Progenitor cell of endocrine pancreas (in vitro differentiated cells): ENCODE results near the gene CD14. TPM values are rescaled to one million over a fixed set of nuclear protein-coding genes. Genes with fewer than 3 reads are reported as not detected.

Experiments
- DNase-seq: peaks from one replicate; pipeline ENCODE4 v3.0.0; 2021; ENCODE audit warnings: low spot score; ENCODE audit not compliant: unreplicated experiment
- H3K27ac Mint-ChIP-seq: 2 replicates; pipeline ENCODE4 v1.8.0; 2021; ENCODE audit warnings: mild to moderate bottlenecking, moderate library complexity, mixed read lengths
- H3K27me3 Mint-ChIP-seq: 2 replicates; pipeline ENCODE4 v1.8.0; 2021; ENCODE audit warnings: mixed read lengths
- H3K36me3 Mint-ChIP-seq: 2 replicates; pipeline ENCODE4 v1.8.0; 2022; ENCODE audit warnings: mixed read lengths; ENCODE audit not compliant: insufficient read depth
- H3K4me1 Mint-ChIP-seq: 2 replicates; pipeline ENCODE4 v1.8.0; 2021; ENCODE audit warnings: low read depth, mixed read lengths
- H3K4me3 Mint-ChIP-seq: 2 replicates; pipeline ENCODE4 v1.8.0; 2021; ENCODE audit warnings: low read depth, mild to moderate bottlenecking, moderate library complexity, mixed read lengths
- H3K9me3 Mint-ChIP-seq: 2 replicates; pipeline ENCODE4 v1.8.0; 2021; ENCODE audit warnings: low read depth, mixed read lengths
- total RNA-seq: library from RNA; stranded (reverse); gene quantifications from 2 replicates; pipeline ENCODE4 v1.2.1, GENCODE V29; 2021
- TF ChIP-seq, protein P1 (sequence below): fragments of 200-600 bp; sonication (generic); IDR thresholded peaks from one replicate; pipeline ENCODE4 v1.5.0; 2021; ENCODE audit warnings: antibody characterized with exemption, mild to moderate bottlenecking; ENCODE audit not compliant: unreplicated experiment

Gene CD14
- total RNA-seq, 1 donor from 2014 or later, result not detected

DNA sequence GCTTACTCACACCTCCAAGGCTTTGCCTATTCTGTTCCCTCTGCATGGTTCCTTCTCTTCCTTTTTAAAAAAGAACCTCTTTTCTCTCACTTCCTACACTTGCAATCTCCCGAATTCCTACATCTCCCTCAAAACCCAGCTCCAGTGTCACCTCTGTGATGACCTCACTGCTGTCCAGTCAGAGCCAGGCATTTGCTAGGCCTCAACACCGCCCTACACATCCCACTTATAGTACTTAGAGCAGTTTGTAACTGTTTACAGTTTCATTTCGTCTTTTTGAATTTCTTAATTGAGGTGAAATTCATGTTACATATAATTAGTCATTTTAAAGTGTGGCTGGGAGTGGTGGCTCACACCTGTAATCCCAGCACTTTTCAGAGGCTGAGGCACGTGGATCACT lies 30.8 kb downstream of the CD14 start:
- H3K36me3 Mint-ChIP-seq, result no peaks in the 10 kb centered on the region
- TF ChIP-seq, protein P1, sequence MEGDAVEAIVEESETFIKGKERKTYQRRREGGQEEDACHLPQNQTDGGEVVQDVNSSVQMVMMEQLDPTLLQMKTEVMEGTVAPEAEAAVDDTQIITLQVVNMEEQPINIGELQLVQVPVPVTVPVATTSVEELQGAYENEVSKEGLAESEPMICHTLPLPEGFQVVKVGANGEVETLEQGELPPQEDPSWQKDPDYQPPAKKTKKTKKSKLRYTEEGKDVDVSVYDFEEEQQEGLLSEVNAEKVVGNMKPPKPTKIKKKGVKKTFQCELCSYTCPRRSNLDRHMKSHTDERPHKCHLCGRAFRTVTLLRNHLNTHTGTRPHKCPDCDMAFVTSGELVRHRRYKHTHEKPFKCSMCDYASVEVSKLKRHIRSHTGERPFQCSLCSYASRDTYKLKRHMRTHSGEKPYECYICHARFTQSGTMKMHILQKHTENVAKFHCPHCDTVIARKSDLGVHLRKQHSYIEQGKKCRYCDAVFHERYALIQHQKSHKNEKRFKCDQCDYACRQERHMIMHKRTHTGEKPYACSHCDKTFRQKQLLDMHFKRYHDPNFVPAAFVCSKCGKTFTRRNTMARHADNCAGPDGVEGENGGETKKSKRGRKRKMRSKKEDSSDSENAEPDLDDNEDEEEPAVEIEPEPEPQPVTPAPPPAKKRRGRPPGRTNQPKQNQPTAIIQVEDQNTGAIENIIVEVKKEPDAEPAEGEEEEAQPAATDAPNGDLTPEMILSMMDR, result no peak
- no peaks in the 10 kb centered on the region for H3K9me3 Mint-ChIP-seq
- DNase-seq, result no peak
- H3K4me3 Mint-ChIP-seq, result no peak overlapping the region
- H3K4me1 Mint-ChIP-seq, result no peaks in the 10 kb centered on the region
- H3K27me3 Mint-ChIP-seq, result no peaks in the 10 kb centered on the region
- no peak overlapping the region for H3K27ac Mint-ChIP-seq

DNA sequence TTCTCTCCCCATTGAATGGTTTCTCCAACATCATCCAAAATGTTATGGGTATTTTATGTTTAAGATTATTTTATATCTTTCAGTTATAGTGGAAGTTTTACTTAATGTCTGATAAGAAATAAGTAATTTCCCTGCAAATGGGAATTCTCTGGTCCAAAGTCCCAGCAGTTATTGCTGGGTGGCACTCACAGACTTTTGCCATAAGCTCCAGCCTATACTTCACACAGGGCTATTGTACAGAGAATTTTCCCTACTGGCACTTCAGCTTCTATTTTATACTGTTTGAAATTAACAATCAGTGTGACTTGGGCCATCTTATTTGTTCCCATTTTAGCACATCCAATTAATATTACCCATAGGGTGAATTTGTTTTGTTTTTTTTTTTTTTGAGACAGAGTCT lies 32.9 kb downstream of the CD14 start:
- H3K27me3 Mint-ChIP-seq, result peaks cover 3% of the 10 kb centered on the region
- no peaks in the 10 kb centered on the region for H3K36me3 Mint-ChIP-seq
- H3K4me1 Mint-ChIP-seq, result no peaks in the 10 kb centered on the region
- H3K27ac Mint-ChIP-seq, result no peak overlapping the region
- no peaks in the 10 kb centered on the region for H3K9me3 Mint-ChIP-seq
- H3K4me3 Mint-ChIP-seq, result no peak overlapping the region
- no peak for DNase-seq
- TF ChIP-seq, protein P1, result no peak

DNA sequence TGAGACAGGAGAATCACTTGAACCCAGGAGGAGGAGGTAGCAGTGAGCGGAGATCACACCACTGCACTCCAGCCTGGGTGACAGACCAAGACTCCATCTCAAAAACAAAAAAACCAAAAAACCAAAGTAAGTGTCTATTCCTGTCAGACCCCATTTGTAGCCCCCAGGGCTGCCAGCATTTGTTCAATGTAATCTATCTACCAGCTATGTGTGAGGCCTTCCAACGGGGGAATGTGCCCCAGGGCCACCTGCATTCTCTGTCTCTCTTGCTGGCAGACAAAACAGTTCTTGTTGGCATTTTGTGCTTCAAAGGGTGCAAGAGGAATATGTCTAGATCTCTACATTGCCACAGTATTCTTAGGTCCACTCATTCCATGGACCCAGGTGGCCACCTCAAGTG lies 34.1 kb downstream of the CD14 start:
- no peaks in the 10 kb centered on the region for H3K4me1 Mint-ChIP-seq

DNA sequence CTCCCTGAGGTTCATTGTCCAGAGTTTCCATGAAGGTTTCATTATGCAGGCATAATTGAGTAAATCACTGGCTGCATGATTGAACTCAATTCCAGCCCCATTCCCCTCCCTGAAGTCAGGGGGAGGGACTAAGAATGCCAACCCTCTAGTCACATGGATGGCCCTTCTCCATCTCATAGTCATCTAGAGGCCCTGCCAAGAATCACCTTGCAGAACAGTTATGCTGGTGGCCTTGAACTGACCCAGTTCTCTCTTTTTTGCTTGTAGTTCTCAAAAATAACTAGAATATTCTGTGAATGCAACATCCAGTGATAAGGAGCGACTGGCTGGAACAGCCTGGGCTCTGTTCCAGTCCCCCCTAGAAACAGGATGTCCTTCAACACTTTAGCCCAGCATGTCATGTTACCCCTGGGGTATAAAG lies 36.6 kb downstream of the CD14 start:
- Mint-ChIP-seq H3K36me3 (no peaks in the 10 kb centered on the region), H3K27me3 (peaks cover 3% of the 10 kb centered on the region), H3K27ac (no peak overlapping the region), H3K9me3 (no peaks in the 10 kb centered on the region), H3K4me3 (no peak overlapping the region), H3K4me1 (no peaks in the 10 kb centered on the region)
- TF ChIP-seq, protein P1, result no peak
- DNase-seq, result no peak

More for the DNA sequence above, 34.1 kb downstream of the CD14 start:
- TF ChIP-seq, protein P1, result no peak
- no peaks in the 10 kb centered on the region for H3K9me3 Mint-ChIP-seq
- peaks cover 3% of the 10 kb centered on the region for H3K27me3 Mint-ChIP-seq
- H3K36me3 Mint-ChIP-seq, result no peaks in the 10 kb centered on the region
- H3K27ac Mint-ChIP-seq, result no peak overlapping the region
- no peak overlapping the region for H3K4me3 Mint-ChIP-seq
- no peak for DNase-seq

DNA sequence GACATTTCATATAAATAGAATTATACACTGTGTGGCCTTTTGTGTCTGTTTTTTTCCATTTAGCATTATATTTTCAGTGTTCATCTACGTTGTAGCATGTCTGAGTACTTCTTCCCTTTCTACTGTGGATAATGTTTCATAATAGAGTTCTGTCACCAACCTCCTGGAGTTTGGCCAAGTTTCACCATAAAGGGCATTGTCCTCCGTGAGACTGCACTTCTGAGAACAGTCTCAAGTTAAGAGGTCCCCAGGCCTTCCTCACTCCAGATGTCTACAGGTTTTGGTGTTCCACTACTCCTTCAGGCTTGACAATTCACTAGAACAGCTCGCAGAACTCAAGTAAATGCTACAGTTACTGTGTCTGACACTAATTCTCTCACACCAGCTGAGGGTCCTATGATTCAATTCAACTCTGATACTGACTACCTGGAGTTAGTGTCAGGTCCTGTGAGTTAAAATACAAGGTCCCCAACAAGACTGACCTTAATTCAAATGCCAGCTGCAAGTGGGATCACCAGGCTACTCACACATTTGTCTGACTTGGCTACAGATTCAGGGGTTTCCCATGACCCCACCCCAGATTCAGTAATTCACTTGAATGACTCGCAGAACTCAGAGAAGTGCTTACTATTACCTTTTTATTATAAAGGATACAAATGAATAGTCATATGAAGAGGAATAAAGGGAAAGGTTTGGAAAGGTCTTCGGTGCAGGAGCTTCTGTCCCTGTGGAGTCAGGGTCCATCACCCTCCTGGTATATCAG lies 37.3 kb downstream of the CD14 start:
- H3K36me3 Mint-ChIP-seq, result no peaks in the 10 kb centered on the region
- TF ChIP-seq, protein P1, result no peak

More for the DNA sequence above, 37.3 kb downstream of the CD14 start:
- Mint-ChIP-seq H3K4me3 (no peak overlapping the region), H3K4me1 (no peaks in the 10 kb centered on the region), H3K27ac (no peak overlapping the region), H3K27me3 (peaks cover 3% of the 10 kb centered on the region), H3K9me3 (no peaks in the 10 kb centered on the region)
- DNase-seq, result no peak
